H1 (cell line): Measurements from ENCODE around the gene MED13.

ENCODE experiments used
- BRCA1 ChIP-seq: IDR thresholded peaks from 2 replicates; pipeline ENCODE4 v1.6.1; 2012; ENCODE audit warnings: low read depth, low read length, improper control_type of control experiment
- CBX8 ChIP-seq: fragments of 300-800, 300-1000 bp; sonication (generic); IDR thresholded peaks from 2 replicates; pipeline ENCODE4 v1.7.1; 2016; ENCODE audit warnings: low read depth, low read length, borderline replicate concordance
- CREB1 ChIP-seq: IDR thresholded peaks from 2 replicates; pipeline ENCODE4 v1.6.1; 2012; ENCODE audit warnings: inconsistent platforms
- CTCF ChIP-seq, 3 experiments: IDR thresholded peaks; 1 replicate in 2 of 3; 2 replicates in 1 of 3; pipeline versions ENCODE4 v1.5.1 to v1.6.1; 2011; ENCODE audit warnings: low read length in 3 of 3, mild to moderate bottlenecking in 3 of 3, inconsistent platforms in 2 of 3, low read depth in 1 of 3, moderate library complexity in 1 of 3; ENCODE audit not compliant: insufficient read depth in 1 of 3; ENCODE audit errors: control extremely low read depth in 1 of 3
- EZH2 ChIP-seq: fragments of 200-600 bp; sonication (generic); IDR thresholded peaks from 2 replicates; pipeline ENCODE4 v1.7.1; 2012; ENCODE audit warnings: low read depth, mild to moderate bottlenecking, moderate library complexity, low read length, inconsistent platforms; ENCODE audit not compliant: severe bottlenecking
- JUND ChIP-seq: IDR thresholded peaks from 2 replicates; pipeline ENCODE4 v1.6.1; 2011; ENCODE audit warnings: mild to moderate bottlenecking, improper control_type of control experiment, low read length
- POLR2A ChIP-seq, 2 experiments: IDR thresholded peaks; 1 replicate in 1 of 2; 2 replicates in 1 of 2; pipeline ENCODE4 v1.6.1; 2011; ENCODE audit warnings: low read depth in 2 of 2, low read length in 2 of 2, mild to moderate bottlenecking in 2 of 2; ENCODE audit errors: control extremely low read depth in 1 of 2
- SIN3A ChIP-seq, 2 experiments: IDR thresholded peaks in 1 of 2; conservative IDR thresholded peaks in 1 of 2; 2 replicates each; pipeline ENCODE4 v1.6.1; 2011 to 2012; ENCODE audit warnings: low read length in 2 of 2, improper control_type of control experiment in 1 of 2, low read depth in 1 of 2, mild to moderate bottlenecking in 1 of 2
- SP1 ChIP-seq: IDR thresholded peaks from 2 replicates; pipeline ENCODE4 v1.6.1; 2011; ENCODE audit warnings: low read depth, low read length
- TAF1 ChIP-seq: IDR thresholded peaks from 2 replicates; pipeline ENCODE4 v1.6.1; 2011; ENCODE audit warnings: mild to moderate bottlenecking, low read depth, low read length
- YY1 ChIP-seq: IDR thresholded peaks from 2 replicates; pipeline ENCODE4 v1.6.1; 2011; ENCODE audit warnings: low read depth, mild to moderate bottlenecking, low read length
- TF ChIP-seq, protein P1 (sequence below): IDR thresholded peaks from 2 replicates; pipeline ENCODE4 v1.6.1; 2011; ENCODE audit warnings: low read depth, mild to moderate bottlenecking, low read length; ENCODE audit not compliant: insufficient read depth

GRCh38 chr17:61981323-61981722, 83.8 kb downstream of the MED13 start:
- TF ChIP-seq CREB1 (no peak), POLR2A (IDR thresholded peaks at IDR 0.05; ENCODE audit: control extremely low read depth in 1 of 2, low read depth in 2 of 2, low read length in 2 of 2) (no peak), SP1 (no peak), TAF1 (no peak), CBX8 (no peak), YY1 (no peak), CTCF (IDR thresholded peaks at IDR 0.05; ENCODE audit: control extremely low read depth in 1 of 3, insufficient read depth in 1 of 3, low read depth in 1 of 3, low read length in 3 of 3) (no peak), JUND (no peak), SIN3A (conservative IDR thresholded peaks at IDR 0.05 in 1 of 2, IDR thresholded peaks at IDR 0.05 in 1 of 2; ENCODE audit: low read depth in 1 of 2, low read length in 2 of 2) (no peak), EZH2 (no peak), BRCA1 (no peak)
- TF ChIP-seq, protein P1, sequence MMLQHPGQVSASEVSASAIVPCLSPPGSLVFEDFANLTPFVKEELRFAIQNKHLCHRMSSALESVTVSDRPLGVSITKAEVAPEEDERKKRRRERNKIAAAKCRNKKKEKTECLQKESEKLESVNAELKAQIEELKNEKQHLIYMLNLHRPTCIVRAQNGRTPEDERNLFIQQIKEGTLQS: no peak
